Testis (tissue), 3 donors: Measurements from ENCODE around the gene PDZD4. TPM values are rescaled to one million over a fixed set of nuclear protein-coding genes. Genes with fewer than 3 reads are reported as not detected.

Source experiments
- DNase-seq: peaks from one replicate; pipeline ENCODE4 v3.0.0-alpha.2; 2019
- H3K27ac ChIP-seq, 2 donors: fragments of 200-600 bp; sonication (generic); one replicate each; pipeline ENCODE4 v1.5.1; 2019
- H3K27me3 ChIP-seq: fragments of 200-600 bp; sonication (generic); one replicate; pipeline ENCODE4 v1.5.1; 2019
- H3K36me3 ChIP-seq: fragments of 200-600 bp; sonication (generic); one replicate; pipeline ENCODE4 v1.5.1; 2017; ENCODE audit warnings: low read depth; ENCODE audit errors: missing control alignments
- H3K4me1 ChIP-seq: fragments of 200-600 bp; sonication (generic); one replicate; pipeline ENCODE4 v1.5.1; 2019
- H3K4me3 ChIP-seq, 2 donors: fragments of 200-600 bp; sonication (generic); one replicate each; pipeline ENCODE4 v1.5.1; 2017 to 2019
- H3K9me3 ChIP-seq: fragments of 200-600 bp; sonication (generic); one replicate; pipeline ENCODE4 v1.5.1; 2017
- CTCF ChIP-seq, 3 experiments: fragments of 450-650 bp in 2 of 3; fragments of 200-600 bp in 1 of 3; sonication (generic) in 1 of 3; IDR thresholded peaks; one replicate each; pipeline ENCODE4 v1.5.1; 2016 to 2019; ENCODE audit warnings: antibody characterized with exemption in 3 of 3, mild to moderate bottlenecking in 2 of 3, moderate library complexity in 1 of 3
- POLR2A ChIP-seq: fragments of 450-650 bp; IDR thresholded peaks from one replicate; pipeline ENCODE4 v1.6.1; 2017; ENCODE audit warnings: antibody characterized with exemption, mild to moderate bottlenecking, moderate library complexity
- WGBS, 2 donors: methylation state at CpG; one replicate each; pipeline ENCODE4 v1.1.5; 2018; 5-methylcytosine and 5-hydroxymethylcytosine counted together
- intact Hi-C: fragments of 100-400 bp; cut with DNase I; formaldehyde crosslinking; loops from one replicate; pipeline ENCODE4 v1.15.1; 2023; ENCODE audit warnings: low total_unique reads
- polyA plus RNA-seq: library from polyadenylated mRNA; stranded (reverse); fragments of 350-450 nt; fragmentation: Illumina TruSeq; extraction: RNeasy Lipid Tissue Mini Kit (QIAGEN cat#74804); gene quantifications from one replicate; pipeline ENCODE4 v1.2.3, GENCODE V29; 2014; ENCODE audit warnings: low read depth, low replicate concordance; ENCODE audit not compliant: insufficient read depth
- total RNA-seq, 2 donors: library from RNA; depleted of rRNA; stranded (reverse); fragments of >200 nt; gene quantifications; one replicate each; pipeline ENCODE4 v1.2.3, GENCODE V29; 2016

Gene PDZD4
- total and polyA plus RNA-seq, 3 donors from 2014 or later = 11.2 to 17.2 (median 13.5) TPM

DNA sequence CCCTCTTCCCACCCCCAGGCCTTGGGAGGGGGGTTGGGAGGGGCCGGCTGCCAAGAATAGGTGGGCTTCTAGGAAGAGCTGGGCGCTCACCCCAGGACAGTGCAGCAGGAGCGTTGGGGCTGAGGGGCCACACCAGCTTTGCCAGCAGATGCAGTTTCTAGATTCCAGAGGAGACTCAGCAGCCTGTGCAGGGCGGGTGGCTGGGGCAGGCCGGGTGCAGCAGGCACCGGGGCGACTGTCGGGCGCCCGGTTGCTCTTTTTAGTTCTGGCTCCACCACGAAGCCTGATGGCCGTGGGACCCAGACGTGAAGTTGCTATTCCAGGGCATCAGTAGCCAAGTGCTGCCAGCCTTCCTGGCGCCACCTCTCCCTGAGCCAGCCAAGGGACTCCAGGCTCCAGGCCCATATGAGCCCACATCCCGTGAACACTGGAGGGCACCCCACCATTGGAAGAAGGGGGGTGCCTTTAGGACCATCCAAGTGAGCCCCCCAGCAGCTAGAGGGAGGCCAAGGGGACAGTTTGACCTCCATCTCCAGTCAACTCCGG lies 30.1 kb downstream of the PDZD4 start:
- Histone ChIP-seq H3K4me3 (no peak overlapping the region), H3K27ac (no peak overlapping the region), H3K4me1 (no peaks in the 10 kb centered on the region), H3K27me3 (no peaks in the 10 kb centered on the region), H3K9me3 (no peaks in the 10 kb centered on the region), H3K36me3 (no peaks in the 10 kb centered on the region)
- no peak for DNase-seq
- intact Hi-C loops = no loop called here
- WGBS, 2 donors = 88 to 94% methylated on average over 3 to 10 of the region's 16 CpGs
- no peak for TF ChIP-seq CTCF (IDR thresholded peaks at IDR 0.05)

GRCh38 chrX:153799326-153799725 lies 31.0 kb downstream of the PDZD4 start:
- H3K4me1 ChIP-seq = no peaks in the 10 kb centered on the region
- 89% methylated on average over 5 of the region's 5 CpGs; no CpG with 5 or more reads in 1 of the 2 donors for WGBS, 2 donors
- H3K4me3 ChIP-seq = no peak overlapping the region
- DNase-seq = no peak
- intact Hi-C loops = loop anchor here (10.0 kb wide), 1 partner anchor 75 kb away; the partner anchor contains the start of genes ABCD1 and BCAP31
- H3K27ac ChIP-seq = no peak overlapping the region
- no peak for TF ChIP-seq POLR2A
- TF ChIP-seq CTCF (IDR thresholded peaks at IDR 0.05) = no peak
- H3K9me3 ChIP-seq = no peaks in the 10 kb centered on the region
- H3K27me3 ChIP-seq = no peaks in the 10 kb centered on the region
- H3K36me3 ChIP-seq = no peaks in the 10 kb centered on the region

GRCh38 chrX:153797415-153798015 lies 32.8 kb downstream of the PDZD4 start:
- DNase-seq = no peak
- no peak overlapping the region for H3K4me3 ChIP-seq
- intact Hi-C loops = loop anchor here (10.0 kb wide), 1 partner anchor 73 kb away; the partner anchor contains the start of genes ABCD1 and BCAP31
- H3K27me3 ChIP-seq = no peaks in the 10 kb centered on the region
- H3K27ac ChIP-seq = no peak overlapping the region
- H3K4me1 ChIP-seq = no peaks in the 10 kb centered on the region
- H3K36me3 ChIP-seq = no peaks in the 10 kb centered on the region
- no peak for TF ChIP-seq POLR2A
- no peak for TF ChIP-seq CTCF (IDR thresholded peaks at IDR 0.05)
- 89 to 97% methylated on average over 5 to 13 of the region's 15 CpGs for WGBS, 2 donors
- H3K9me3 ChIP-seq = no peaks in the 10 kb centered on the region

GRCh38 chrX:153794897-153795816 lies 35.2 kb downstream of the PDZD4 start:
- H3K36me3 ChIP-seq = no peaks in the 10 kb centered on the region
- 4% methylated on average over 39 of the region's 47 CpGs; no CpG with 5 or more reads in 1 of the 2 donors for WGBS, 2 donors
- no peaks in the 10 kb centered on the region for H3K9me3 ChIP-seq
- no peak for TF ChIP-seq CTCF (IDR thresholded peaks at IDR 0.05)
- TF ChIP-seq POLR2A = no peak
- no peaks in the 10 kb centered on the region for H3K27me3 ChIP-seq
- intact Hi-C loops = loop anchor here (10.0 kb wide), 1 partner anchor 70 kb away; the partner anchor contains the start of genes ABCD1 and BCAP31
- H3K27ac ChIP-seq = peak overlapping the region; percentile 87 to 88
- H3K4me3 ChIP-seq = peak overlapping the region; percentile 60 to 70
- no peaks in the 10 kb centered on the region for H3K4me1 ChIP-seq
- no peak for DNase-seq
